Measurements from ENCODE around the gene CNTN5. TPM values are rescaled to one million over a fixed set of nuclear protein-coding genes. Genes with fewer than 3 reads are reported as not detected.

CNTN5 gene
- total and polyA plus RNA-seq, 7 donors = under 0.01 to 0.46 TPM; not detected in 5

DNA sequence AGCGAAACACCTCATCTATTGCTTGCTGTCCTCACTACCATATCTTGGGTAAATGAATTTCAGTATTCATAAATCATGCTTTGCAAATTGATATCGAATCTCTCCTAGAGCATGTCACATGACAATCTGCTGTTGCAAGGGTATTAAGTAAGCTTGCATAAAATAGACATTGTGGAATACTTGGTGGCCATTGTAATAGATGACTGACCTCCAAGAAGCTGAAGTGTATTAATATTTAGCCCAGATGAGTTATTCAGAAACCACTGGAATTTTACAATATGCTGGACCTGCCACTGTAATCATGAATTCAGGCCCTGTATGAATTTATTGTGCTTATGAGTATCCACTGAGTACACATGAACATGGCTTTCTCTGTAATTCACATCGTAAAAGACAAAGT, 1376.7 kb downstream of the CNTN5 start:
- TF ChIP-seq, protein P1, sequence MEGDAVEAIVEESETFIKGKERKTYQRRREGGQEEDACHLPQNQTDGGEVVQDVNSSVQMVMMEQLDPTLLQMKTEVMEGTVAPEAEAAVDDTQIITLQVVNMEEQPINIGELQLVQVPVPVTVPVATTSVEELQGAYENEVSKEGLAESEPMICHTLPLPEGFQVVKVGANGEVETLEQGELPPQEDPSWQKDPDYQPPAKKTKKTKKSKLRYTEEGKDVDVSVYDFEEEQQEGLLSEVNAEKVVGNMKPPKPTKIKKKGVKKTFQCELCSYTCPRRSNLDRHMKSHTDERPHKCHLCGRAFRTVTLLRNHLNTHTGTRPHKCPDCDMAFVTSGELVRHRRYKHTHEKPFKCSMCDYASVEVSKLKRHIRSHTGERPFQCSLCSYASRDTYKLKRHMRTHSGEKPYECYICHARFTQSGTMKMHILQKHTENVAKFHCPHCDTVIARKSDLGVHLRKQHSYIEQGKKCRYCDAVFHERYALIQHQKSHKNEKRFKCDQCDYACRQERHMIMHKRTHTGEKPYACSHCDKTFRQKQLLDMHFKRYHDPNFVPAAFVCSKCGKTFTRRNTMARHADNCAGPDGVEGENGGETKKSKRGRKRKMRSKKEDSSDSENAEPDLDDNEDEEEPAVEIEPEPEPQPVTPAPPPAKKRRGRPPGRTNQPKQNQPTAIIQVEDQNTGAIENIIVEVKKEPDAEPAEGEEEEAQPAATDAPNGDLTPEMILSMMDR (IDR thresholded peaks at IDR 0.05) = no peak
- 84 to 90% (median 89%) methylated on average over 3 of the region's 3 CpGs for WGBS, 3 donors
- Histone ChIP-seq H3K4me3 (no peak overlapping the region), H3K27me3 (ENCODE audit: insufficient read depth in 3 of 3, low read length in 2 of 3) (no peaks in the 10 kb centered on the region), H3K36me3 (ENCODE audit: insufficient read depth in 1 of 2, low read depth in 1 of 2) (no peaks in the 10 kb centered on the region), H3K4me1 (no peaks in the 10 kb centered on the region), H3K9me3 (peaks cover 2% of the 10 kb centered on the region), H3K27ac (no peak overlapping the region)
- ATAC-seq (no peak), DNase-seq (no peak)
- intact Hi-C loops (cut with DNase I) = no loop called here

DNA sequence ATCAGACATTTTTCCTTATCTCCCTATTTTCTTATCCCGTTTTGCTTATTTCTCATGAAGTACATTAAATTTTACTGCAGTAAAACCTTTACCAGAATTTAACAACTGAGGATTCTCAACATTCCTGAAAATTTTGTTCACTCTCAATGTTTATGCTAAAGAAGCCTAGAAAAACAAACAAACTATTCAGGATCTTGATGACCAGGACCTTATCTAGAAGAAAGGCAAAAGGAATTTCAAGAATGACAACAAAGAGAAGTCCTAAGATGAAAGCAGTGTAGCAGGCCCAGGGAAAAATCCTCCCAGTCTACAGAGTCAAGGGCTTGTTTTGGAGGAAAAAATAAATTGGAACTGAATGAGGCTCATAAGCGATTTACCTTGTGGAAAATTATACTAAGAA, 1383.1 kb downstream of the CNTN5 start:
- no peak overlapping the region for H3K4me3 ChIP-seq
- H3K4me1 ChIP-seq = no peaks in the 10 kb centered on the region
- no peaks in the 10 kb centered on the region for H3K36me3 ChIP-seq (ENCODE audit: insufficient read depth in 1 of 2, low read depth in 1 of 2)
- no peaks in the 10 kb centered on the region for H3K27me3 ChIP-seq (ENCODE audit: insufficient read depth in 3 of 3, low read length in 2 of 3)
- intact Hi-C loops (cut with DNase I) = no loop called here
- no peak for ATAC-seq
- H3K9me3 ChIP-seq = no peaks in the 10 kb centered on the region
- no peak for DNase-seq
- H3K27ac ChIP-seq = no peak overlapping the region
- 54 to 60% (median 54%) methylated on average over 2 of the region's 2 CpGs for WGBS, 3 donors
- TF ChIP-seq, protein P1 (IDR thresholded peaks at IDR 0.05) = no peak

DNA sequence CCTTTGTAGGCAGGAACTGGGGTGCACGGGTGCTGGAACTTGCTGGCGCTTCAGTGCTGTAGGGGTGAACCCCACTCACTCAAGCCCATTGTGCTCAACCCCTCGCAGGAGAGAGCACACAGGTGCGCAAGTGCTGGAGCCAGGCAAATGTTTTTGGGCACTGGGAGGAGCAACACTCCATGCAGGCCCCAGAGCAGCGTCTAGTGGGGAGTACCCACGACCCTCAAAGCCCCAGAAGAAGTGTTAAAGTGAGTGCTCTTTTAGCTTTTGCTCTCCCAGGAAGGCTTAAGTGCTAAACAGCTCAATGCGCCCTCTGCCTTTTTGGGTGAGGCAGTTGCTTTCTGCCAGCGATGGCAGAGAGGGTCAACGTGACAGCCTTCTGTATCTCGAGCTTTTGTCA, 1384.2 kb downstream of the CNTN5 start:
- Histone ChIP-seq H3K36me3 (ENCODE audit: insufficient read depth in 1 of 2, low read depth in 1 of 2) (no peaks in the 10 kb centered on the region), H3K4me3 (no peak overlapping the region), H3K27me3 (ENCODE audit: insufficient read depth in 3 of 3, low read length in 2 of 3) (no peaks in the 10 kb centered on the region), H3K4me1 (no peaks in the 10 kb centered on the region), H3K27ac (no peak overlapping the region), H3K9me3 (no peaks in the 10 kb centered on the region)
- no peak for ATAC-seq
- 77 to 82% (median 82%) methylated on average over 10 of the region's 10 CpGs for WGBS, 3 donors
- intact Hi-C loops (cut with DNase I) = no loop called here
- DNase-seq = no peak
- TF ChIP-seq, protein P1 (IDR thresholded peaks at IDR 0.05) = no peak

All from psoas muscle (tissue), 8 donors.